Measurements from ENCODE around the gene USP13.

DNA sequence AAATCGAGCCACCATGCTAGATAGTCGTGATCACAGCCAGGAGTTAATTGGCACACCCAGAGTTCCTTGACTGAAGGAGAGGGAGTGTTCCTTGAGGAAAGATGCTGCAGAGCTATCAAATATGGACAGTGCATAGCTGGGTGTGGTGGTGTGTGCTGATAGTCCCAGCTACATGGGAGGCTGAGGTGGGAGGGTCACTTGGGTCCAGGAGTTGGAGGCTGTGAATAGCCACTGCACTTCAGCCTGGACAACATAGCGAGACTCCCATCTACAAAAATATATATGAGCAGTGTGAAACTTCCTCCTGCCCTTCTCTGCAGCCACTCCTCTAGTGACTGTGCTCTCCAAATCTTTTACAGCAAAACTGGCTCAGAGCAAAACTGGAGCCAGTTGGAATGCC, 10.0 kb upstream of the USP13 start:
- TF ChIP-seq, protein P1, sequence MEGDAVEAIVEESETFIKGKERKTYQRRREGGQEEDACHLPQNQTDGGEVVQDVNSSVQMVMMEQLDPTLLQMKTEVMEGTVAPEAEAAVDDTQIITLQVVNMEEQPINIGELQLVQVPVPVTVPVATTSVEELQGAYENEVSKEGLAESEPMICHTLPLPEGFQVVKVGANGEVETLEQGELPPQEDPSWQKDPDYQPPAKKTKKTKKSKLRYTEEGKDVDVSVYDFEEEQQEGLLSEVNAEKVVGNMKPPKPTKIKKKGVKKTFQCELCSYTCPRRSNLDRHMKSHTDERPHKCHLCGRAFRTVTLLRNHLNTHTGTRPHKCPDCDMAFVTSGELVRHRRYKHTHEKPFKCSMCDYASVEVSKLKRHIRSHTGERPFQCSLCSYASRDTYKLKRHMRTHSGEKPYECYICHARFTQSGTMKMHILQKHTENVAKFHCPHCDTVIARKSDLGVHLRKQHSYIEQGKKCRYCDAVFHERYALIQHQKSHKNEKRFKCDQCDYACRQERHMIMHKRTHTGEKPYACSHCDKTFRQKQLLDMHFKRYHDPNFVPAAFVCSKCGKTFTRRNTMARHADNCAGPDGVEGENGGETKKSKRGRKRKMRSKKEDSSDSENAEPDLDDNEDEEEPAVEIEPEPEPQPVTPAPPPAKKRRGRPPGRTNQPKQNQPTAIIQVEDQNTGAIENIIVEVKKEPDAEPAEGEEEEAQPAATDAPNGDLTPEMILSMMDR (conservative IDR thresholded peaks at IDR 0.05; ENCODE audit: low read depth, low read length) = no peak
- TF ChIP-seq EZH2 (IDR thresholded peaks at IDR 0.05; ENCODE audit: low read length, unreplicated experiment) (no peak), EZH2phosphoT487 (IDR thresholded peaks at IDR 0.05; ENCODE audit: borderline replicate concordance, low read length) (no peak)

All from PC-3 (cell line).